Measurements from ENCODE around the gene ATL2.

DNA sequence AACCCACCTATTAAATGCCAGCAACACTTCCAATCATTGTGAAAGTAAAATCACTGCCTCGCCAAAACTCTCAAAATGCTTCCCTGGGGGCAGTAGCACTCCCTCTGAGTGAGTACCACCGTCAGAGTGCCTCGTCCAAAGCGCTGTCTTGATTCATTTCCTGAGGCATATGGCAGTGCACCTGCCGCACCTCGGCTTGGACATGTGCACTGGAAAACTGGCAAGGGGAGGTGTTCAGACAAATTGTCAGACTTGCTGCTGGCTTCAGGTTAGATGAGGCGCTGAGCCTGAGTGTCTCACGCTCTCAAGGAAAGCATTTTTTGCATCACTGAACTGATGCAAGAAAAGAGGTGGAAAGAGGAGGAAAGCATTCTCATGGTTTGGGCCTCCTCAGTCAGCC, 132.8 kb downstream of the ATL2 start:
- no peak for TF ChIP-seq CTCF (IDR thresholded peaks at IDR 0.05)
- no peak for TF ChIP-seq POLR2AphosphoS5 (IDR thresholded peaks at IDR 0.05; ENCODE audit: insufficient read depth in 1 of 2, low read depth in 1 of 2)
- no peak for TF ChIP-seq POLR2A (IDR thresholded peaks at IDR 0.05)
